Islet of Langerhans (tissue), 1 donor: ENCODE data around the gene IDI2.
"Not testable (repeated sequence)": the region's sequence is repeated elsewhere in the genome, so short reads cannot be mapped to it uniquely, and the experiment has no call there.

Experiments
- FAIRE-seq: peaks from one replicate; lab custom pipeline; 2011; peaks lifted over from hg19 to GRCh38; lab: Jason Lieb, UNC

The IDI2 gene

GRCh38 chr10:1045415-1045814 is 19.8 kb upstream of the IDI2 start:
- no peak for FAIRE-seq

GRCh38 chr10:1044964-1045363 is 19.3 kb upstream of the IDI2 start:
- no peak for FAIRE-seq

- FAIRE-seq: no peak
Observed at GRCh38 chr10:1044146-1044545, 18.5 kb upstream of the IDI2 start.

GRCh38 chr10:1043532-1043995 is 17.9 kb upstream of the IDI2 start:
- no peak for FAIRE-seq

DNA sequence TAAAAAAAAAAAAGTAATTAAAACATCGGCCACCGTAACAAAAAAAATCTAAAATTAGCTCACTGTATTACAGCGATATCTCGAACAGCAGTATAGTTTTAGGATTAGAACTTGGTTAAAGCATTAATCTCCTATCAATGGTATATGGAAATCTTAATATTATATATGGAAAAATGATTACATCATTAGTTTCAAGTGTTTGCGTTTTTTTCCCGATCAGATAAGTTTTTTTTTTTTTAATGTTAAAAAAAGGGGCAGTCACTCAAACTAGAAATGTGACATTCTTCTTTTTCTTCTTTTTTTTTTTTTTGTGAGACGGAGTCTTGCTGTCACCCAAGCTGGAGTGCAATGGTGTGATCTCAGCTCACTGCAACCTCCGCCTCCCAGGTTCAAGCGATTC is 15.9 kb upstream of the IDI2 start:
- no peak for FAIRE-seq

DNA sequence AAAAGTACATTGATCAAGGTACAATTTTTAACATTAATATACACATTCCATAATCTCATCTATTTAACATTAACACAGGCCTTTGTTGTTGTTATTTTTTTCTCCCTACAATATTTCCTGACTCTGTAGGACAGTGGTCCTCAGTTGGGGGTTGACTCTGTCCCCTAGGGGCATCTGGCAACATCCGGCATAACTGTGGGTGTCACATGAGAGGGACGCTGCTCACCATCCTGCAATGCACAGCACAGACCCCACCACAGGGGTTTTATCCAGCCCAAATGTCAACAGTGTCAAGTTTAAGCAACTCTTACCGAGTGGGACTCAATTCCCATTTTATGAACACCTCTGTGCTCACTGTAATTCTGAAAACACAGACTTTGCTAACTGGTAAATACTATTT is 14.5 kb upstream of the IDI2 start:
- FAIRE-seq: no peak

GRCh38 chr10:1038769-1039168 is 13.1 kb upstream of the IDI2 start:
- FAIRE-seq: not testable (repeated sequence)

DNA sequence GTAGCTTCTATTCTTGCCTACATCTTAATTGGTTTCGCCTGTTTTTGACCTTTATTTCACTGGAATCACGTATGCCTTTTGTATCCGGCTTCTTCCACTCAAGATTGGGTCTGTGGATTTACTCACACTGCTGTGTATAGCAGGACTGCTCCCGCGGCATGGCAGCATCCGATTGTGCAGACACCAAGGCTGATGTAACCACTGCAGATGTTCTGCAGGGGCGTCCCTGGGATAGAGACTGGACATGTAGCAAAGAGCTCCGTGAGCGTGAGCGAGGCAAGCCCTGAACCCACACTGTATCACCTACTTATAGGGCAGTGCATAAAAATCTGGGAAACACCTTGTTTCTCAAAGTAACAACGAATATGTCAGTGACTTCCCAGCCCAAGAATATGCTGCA is 11.4 kb upstream of the IDI2 start:
- no peak for FAIRE-seq

DNA sequence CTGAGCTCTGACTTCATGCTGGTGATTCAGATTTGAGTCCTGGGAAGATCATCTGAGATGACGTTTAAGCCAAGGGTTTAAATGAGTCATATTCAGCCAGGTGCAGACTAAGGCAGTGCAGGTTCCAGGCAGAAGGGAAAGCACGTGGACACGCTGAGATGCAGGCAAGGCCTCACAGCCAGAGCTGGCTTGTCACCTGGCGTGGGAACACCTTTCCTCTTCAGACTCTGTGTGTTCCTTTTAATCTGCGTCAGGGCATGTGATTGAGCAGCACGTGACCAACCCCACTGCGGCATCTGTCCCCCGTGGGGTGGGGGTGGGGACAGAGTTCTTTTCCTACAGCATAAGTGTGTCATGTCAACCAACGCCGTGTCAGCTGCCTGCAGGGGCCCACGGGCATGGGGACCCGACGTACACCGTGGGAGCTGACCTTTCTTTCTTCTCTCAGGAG is 10.7 kb upstream of the IDI2 start:
- no peak for FAIRE-seq

GRCh38 chr10:1035201-1035600 is 9.5 kb upstream of the IDI2 start:
- no peak for FAIRE-seq

GRCh38 chr10:1034758-1035157 is 9.1 kb upstream of the IDI2 start:
- FAIRE-seq: no peak

DNA sequence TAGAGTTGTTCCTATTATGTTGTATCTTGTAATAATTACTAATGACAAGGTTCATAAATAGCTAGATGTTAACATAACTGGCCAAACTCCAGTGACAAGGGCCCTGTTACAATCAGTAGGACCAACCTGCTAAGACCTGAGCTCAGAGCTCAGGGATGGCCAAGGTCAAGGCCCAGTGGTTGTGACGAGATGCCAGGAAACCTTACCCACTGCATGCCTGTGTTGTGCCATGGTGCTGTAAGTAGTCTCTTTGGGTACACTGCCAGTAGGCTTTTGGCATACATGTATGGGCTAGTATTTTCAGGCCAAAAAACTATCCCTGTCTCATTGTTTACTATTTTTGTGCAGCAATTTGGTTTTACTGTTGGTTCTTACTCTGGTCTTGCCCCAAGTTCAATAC is 7.9 kb upstream of the IDI2 start:
- FAIRE-seq: no peak

- FAIRE-seq: no peak
Observed at GRCh38 chr10:1029838-1030237, 4.2 kb upstream of the IDI2 start.

GRCh38 chr10:1026578-1026977 is 919 bp upstream of the IDI2 start:
- FAIRE-seq: no peak

GRCh38 chr10:1024103-1024502 is 1.6 kb downstream of the IDI2 start:
- FAIRE-seq: no peak

- no peak for FAIRE-seq
Observed at GRCh38 chr10:1022413-1022812, 3.2 kb downstream of the IDI2 start.

DNA sequence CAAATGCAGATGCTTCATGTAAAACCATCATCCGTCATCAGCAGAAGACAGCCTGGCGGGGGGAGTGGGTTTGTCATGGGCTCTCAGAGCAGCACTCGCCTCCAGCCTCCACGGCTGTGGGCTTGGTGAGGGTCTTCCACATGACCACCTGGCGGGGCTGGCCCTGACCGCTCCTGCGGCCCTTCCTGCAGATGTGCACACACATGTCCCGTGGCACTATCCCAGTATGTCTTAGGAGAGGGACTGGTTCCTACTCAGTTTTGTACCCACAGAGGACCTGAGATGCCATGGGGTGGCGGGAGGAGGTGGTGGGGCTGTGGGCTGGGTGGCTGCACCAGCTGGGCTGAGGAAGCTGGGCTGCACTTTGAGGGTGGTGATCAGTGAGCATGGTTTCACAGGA is 4.7 kb downstream of the IDI2 start:
- no peak for FAIRE-seq

DNA sequence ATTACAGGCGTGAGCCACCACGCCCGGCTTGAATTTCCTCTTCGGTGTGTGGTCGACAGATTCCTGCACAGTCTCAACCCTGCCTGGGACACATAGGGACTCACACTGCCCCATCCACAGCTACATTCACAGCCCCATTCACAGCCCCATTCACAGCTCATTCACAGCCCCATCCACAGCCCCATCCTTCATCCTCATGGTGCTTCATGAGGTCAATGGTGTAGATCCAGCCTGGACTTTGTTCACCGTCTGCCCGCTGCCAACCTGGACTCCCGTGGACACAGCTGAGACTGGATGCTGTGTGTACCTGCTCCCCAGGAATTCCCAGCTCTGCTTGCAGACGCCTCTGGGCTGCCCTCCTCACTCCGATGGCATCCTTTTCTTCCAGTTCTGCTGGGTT is 5.2 kb downstream of the IDI2 start:
- no peak for FAIRE-seq

DNA sequence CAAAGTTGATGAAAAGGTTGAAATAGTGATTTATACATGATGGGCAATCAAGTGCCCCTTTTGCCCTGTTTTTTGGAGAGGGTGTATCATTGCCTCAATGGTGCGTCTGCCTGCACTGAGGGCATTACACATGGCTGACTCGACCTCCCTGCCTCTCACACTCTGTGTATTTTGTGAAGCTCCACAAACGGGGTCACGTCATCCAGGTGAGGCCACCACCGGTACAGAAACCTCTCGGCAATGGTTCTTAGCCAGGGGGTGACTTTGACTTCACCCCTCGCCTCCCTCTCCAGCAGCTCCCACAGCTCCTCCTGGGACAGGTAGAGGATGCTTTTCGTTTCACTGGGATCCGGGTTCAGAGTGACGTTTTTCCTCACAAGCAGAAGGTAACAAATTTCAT is 6.3 kb downstream of the IDI2 start:
- FAIRE-seq: no peak

GRCh38 chr10:1015688-1016087 is 10.0 kb downstream of the IDI2 start:
- FAIRE-seq: no peak

GRCh38 chr10:1011696-1012095 is 14.0 kb downstream of the IDI2 start:
- FAIRE-seq: no peak

GRCh38 chr10:1010703-1011102 is 15.0 kb downstream of the IDI2 start:
- FAIRE-seq: no peak

DNA sequence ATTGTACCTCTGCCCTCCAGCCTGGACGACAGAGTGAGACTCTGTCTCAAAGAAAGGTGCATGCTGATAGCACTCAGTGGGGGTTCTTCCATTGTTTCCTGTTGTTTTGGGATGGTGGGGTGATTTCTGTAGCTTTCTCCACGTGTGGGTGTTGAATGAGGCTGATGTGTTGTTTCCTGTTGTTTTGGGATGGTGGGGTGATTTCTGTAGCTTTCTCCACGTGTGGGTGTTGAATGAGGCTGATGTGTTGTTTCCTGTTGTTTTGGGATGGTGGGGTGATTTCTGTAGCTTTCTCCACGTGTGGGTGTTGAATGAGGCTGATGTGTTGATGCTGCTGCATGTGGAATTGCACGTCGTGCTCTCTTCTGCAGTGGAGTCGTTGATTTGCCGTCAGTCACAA is 15.7 kb downstream of the IDI2 start:
- FAIRE-seq: not testable (repeated sequence)

- FAIRE-seq: no peak
Observed at GRCh38 chr10:1009071-1009494, 16.6 kb downstream of the IDI2 start.

GRCh38 chr10:1007583-1007982 is 18.1 kb downstream of the IDI2 start:
- FAIRE-seq: no peak
